Measurements from ENCODE around the gene LMAN1L.
A peak's percentile ranks its signal among the peaks of the same experiment; 100 is the strongest.

Gene LMAN1L

DNA sequence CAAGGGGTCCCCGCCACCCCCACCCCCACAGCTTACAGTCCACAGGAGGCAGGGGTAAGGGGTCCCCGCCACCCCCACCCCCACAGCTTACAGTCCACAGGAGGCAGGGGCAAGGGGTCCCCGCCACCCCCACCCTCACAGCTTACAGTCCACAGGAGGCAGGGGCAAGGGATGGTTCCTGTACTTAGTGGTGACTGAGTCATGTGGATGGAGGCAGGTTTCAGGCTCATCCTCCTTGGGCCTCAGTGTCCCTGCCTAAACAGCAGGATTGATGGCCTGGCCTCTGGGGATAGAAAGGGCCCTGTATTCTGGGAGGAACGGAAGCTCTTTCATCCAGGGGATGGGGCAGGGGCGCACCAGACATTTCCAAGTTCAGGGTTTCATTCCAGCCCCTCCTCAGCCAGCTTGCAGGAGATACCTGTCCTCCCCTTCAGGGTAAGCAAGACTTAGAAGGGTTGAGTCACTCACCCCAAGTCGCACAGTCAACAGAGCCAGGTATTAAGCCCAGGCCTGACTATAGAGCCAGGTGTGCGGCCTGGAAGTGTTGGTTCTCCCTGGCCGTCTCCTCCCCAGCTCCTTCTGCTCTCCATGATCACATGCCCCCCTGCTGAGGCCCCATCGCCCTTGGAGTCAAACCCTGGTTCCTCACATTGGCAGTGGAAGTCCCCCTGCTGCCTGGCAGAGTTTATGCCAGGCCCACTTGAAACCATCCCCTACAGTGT is 18.2 kb upstream of the LMAN1L start:
- DNase-seq, result no peak

DNA sequence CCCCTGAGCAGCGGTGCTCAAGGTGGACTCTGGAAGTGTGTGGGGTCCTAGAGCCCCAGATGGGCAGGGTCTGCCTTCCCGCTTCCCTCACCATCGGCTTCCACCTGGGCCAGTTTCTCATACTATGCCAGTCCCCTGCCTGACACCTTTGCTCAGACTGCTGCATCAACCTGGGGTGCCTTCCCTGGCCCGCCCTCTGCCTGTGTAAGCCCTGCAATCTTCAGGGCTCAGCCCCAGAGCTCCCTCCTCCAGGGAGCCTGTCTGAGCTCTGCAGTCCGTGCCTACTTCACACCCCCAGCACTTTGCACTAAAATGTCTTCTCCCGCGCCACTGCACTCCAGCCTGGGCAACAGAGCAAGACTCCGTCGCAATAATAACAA is 17.7 kb upstream of the LMAN1L start:
- no peak for DNase-seq

DNA sequence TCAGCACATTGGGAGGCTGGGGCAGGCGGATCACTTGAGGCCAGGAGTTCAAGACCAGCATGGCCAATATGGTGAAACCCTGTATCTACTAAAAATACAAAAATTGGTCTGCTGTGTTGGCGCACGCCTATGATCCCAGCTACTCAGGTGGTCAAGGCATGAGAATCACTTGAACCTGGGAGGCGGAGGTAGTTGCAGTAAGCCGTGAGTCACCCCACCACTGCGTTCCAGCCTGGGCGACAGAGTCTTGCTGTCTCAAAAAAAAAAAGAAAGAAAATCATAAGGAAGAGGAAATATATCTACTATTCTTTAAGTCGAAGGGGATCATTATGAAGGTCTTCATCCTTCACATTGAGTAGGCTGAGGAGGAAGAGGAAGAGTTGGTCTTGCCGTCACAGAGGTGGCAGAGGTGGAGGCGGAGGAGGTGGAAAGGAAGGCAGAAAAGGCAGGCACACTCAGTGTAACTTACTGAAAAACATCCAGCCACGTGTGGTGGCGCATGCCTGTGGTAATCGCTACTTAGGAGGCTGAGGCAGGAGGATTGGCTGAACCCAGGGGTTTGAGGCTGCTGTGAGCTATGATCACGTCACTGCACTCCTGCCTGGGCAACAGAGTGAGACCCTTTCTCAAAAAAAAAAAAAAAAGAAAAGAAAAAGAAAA is 16.5 kb upstream of the LMAN1L start:
- no peak for DNase-seq

DNA sequence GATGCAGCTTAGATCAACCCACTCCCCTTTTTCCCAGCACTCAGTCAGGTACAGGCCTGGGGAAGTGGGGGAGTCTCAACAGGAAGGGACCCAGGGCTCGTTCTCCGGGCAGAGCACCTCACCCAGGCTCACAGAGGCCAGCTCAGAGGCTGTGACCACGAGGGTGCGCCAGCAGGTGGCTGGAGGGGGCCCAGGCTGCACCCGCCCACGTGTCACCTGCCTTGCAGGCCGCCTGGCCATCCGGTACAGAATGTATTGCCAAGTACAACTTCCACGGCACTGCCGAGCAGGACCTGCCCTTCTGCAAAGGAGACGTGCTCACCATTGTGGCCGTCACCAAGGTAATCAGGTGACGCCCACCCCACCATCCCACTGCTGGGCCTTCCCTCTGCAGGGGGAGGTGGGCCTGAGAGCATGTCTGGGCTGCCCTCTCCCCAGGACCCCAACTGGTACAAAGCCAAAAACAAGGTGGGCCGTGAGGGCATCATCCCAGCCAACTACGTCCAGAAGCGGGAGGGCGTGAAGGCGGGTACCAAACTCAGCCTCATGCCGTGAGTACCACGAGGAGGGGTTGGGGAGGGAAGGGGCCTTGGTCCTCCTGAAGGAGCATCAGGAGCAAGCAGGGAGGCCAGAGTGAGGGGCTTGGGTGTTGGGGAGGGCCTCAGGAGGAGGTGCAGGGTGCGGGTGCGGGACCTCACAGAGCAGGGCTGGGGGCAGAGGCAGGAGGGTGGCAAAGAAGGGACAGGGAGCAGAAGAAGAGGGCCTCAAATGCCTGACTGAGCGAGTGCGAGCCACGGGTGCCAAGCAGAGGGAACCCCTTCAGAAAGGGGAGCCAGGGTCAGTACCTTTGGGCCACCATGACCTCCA is 14.0 kb upstream of the LMAN1L start:
- no peak for DNase-seq

GRCh38 chr15:74799255-74799855 is 13.3 kb upstream of the LMAN1L start:
- no peak for DNase-seq

DNA sequence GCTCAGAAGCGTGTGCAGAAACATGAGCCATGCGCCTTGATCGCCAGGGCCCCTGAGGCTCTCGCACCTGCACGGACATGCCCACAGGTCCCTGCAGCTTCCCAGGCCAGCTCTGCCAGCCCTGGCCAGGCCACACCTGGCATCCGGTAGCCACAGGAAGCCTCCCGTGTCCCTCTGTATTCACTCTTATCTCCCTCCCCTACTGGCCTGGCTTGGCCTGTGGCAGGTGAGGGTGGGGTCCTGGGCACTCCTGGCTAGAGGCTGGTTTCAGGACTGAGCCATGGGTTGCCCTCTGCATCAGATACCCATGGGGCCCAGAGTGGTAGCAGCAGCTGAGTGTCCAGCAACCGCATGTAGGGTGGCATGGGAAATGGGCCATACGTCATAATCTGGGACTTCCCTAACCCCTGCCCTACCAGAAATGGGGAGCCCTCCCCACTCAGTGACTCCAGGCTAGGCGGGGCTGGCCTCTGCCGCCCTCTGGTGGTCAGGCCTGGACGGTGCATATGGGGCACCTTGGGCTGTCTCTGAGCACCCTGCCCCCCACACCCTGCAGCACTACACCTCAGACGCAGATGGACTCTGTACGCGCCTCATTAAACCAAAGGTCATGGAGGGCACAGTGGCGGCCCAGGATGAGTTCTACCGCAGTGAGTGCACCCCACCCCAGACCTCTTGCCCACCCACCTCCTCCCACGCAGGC is 12.6 kb upstream of the LMAN1L start:
- DNase-seq, result peak; percentile 75

DNA sequence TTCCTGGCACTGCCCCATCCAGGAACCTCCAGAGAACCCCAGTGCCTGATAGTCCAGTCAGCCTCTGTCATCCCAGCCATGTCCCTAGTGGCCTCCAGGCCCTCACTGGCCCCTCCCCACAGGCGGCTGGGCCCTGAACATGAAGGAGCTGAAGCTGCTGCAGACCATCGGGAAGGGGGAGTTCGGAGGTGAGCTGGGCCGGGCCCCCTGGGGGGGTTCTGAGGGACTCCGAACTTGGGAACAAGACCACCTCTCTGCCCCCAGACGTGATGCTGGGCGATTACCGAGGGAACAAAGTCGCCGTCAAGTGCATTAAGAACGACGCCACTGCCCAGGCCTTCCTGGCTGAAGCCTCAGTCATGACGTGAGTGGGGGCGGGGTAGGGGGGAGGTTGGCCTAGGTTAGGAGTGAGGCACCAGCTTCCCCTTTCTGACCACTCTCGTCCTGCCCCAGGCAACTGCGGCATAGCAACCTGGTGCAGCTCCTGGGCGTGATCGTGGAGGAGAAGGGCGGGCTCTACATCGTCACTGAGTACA is 12.0 kb upstream of the LMAN1L start:
- no peak for DNase-seq

GRCh38 chr15:74801311-74801997 is 11.2 kb upstream of the LMAN1L start:
- DNase-seq, result no peak

GRCh38 chr15:74802290-74802689 is 10.3 kb upstream of the LMAN1L start:
- DNase-seq, result no peak

DNA sequence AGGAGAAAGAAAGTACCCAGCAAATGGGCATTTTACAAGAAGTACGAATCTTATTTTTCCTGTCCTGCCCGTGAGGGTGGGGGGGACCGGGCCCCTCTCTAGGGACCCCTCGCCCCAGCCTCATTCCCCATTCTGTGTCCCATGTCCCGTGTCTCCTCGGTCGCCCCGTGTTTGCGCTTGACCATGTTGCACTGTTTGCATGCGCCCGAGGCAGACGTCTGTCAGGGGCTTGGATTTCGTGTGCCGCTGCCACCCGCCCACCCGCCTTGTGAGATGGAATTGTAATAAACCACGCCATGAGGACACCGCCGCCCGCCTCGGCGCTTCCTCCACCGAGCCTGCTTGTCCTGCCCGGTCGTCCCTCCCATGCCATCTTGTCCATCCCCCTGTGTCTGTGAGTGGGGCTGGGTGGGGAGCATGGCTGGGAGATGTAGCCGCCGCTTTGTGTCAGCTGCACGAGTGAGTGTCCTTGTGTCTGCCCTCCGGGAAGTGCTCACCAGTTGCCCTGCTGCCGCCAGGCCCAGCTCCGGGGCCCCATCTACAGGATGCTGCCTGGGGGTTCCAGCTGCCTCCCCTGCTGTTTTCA is 9.7 kb upstream of the LMAN1L start:
- DNase-seq, result no peak

DNA sequence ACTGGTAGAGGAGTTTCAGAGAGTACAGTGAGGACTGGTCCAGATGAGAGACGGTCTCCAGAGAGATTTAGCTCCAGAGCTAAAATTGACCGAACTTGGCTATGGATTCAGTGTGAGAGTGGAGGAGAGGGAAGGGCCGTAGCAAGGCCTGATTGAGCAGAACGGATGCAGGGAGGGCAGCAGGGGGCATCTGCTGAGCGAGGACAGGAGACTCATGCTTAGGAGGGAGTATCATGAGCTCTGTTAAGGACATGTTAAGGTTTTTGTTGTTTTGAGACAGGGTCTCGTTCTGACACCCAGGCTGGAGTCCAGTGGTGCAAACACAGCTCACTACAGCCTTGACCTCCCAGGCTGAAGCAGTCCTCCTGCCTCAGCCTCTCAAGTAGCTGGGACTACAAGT is 7.7 kb upstream of the LMAN1L start:
- DNase-seq, result no peak

- DNase-seq, result no peak
These were observed 5.4 kb upstream of the LMAN1L start for GRCh38 chr15:74807282-74807681.

DNA sequence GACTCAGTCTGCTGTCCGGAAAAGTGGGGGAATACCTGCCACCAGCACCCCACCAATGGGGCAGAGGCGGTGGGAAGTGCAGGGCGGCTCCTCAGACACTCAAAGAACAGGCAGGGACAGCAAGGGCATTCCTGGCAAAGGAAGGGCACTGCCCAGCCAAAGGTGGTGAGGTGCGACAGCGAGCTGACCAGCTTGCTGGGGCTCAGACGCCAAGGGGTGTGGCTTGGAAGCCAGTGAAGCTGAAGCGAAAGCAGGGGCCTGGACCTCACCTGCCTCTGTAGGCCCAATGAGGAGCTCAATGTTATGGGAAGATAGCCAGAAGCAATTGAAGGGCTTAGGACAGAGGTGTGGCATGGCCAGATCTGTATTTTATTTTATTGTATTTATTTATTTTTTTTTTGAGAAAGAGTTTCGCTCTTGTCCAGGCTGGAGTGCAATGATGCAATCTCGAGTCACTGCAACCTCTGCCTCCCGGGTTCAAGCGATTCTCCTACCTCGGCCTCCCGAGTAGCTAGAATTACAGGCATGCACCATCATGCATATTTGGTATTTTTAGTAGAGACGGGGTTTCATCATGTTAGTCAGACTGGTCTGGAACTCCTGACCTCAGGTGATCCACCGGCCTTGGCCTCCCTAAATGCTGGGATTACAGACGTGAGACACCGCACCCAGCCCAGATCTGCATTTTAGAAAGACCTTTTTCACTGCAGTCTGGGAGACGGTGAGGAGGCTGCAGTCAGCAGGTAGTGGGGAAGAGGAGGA is 4.4 kb upstream of the LMAN1L start:
- no peak for DNase-seq

DNA sequence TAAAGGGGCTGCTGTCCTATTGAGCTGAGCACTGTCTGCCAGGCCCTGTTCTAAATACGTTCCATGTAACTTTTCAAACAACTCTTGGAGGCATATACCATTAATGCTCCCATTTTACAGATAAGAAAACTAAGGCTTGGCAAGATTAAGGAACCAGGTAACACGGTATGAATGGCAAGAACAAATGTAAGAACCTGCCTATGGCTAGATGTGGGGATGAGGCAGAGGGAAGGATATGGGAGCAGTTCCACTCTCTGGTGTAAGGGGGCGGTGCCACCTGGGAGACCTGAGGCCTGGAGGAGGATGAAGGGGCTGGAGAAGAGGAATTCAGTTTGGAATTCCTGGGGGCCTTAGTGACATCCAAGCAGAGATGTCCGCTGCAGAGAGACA is 3.8 kb upstream of the LMAN1L start:
- no peak for DNase-seq

DNA sequence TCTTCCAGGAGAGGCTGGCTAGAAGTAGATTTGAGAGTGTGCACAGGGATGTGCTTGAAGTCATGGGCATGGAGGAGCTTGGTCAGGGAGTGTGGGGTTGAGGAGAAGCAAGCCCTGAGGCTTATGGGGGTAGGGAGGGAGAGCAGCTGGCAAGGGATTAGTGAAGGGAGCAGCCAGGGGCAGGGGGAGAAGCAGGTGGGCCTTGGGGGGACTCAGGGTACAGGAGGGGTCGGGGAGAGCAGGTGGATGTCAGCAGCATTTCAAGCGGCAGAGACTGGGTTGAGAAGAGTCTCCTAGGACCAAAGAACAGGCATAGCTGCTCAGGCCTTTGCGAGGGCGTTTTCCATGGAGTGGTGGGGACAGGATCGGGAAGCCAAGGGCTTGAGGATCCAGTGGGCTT is 3.4 kb upstream of the LMAN1L start:
- DNase-seq, result no peak

DNA sequence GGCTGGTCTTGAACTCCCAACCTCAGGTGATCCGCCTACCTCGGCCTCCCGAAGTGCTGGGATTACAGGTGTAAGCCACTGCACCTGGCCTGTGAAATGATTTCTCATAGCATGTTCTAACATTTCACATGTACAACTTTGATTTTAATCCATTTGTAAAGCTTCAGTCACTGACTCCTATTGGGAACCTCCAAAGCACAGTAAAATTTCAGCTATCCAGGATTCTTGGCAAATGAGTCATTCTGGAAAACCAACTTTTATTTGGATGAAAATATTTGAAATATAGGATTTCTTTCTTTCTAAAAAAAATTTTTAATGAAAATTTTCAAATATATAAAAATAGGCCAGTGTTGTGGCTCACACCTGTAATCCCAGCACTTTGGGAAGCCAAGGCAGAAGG is 2.7 kb upstream of the LMAN1L start:
- no peak for DNase-seq

DNA sequence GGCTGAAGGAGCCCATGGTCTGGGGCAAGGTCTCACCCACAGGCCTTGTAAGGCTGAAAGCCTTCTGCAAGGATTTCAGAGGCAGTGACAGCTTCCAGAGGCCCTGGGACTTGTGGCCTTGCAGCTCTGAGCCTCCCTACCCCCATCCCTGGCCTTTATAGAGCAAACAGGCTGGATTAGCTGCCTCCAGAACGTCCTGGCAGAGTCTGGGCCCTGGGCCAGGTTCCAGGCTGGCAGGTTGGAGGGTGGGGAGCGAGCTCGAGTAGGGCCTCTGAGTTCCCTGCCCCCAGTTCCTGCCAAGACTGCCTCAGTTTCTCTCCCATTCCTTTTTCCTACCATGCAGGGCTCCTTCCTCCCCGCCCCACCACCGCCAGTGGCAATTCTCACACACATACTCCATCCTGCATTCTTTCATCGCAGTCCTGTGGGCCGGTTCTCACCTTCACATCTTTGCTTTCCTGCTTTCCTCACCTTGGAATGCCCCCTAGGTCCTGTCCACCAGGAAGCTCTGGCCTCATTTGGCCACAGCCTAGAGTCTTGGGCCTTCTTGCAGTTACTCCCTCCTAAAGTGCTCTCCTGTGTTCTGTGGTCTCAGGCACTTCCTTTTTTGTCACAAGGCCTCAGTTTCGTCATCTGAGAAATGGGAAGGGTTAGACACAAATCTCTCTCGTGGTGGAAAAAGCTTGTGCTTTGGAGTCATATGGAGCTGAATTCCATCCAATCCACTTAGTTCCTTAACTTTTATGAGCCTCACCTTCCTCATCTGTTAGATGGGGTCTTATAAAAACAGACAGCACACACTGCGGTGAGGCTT is 2.7 kb downstream of the LMAN1L start:
- DNase-seq, result no peak

- no peak for DNase-seq
These were observed 3.3 kb downstream of the LMAN1L start for GRCh38 chr15:74815961-74816360.

GRCh38 chr15:74816624-74817369 is 4.2 kb downstream of the LMAN1L start:
- DNase-seq, result no peak
